SK-N-SH (cell line): ENCODE measurements around the gene PPP1R14D. TPM values are rescaled to one million over a fixed set of nuclear protein-coding genes. Genes with fewer than 3 reads are reported as not detected.

Source experiments
- CTCF ChIA-PET: fragments of 300-600, 350-600 bp; formaldehyde crosslinking; extraction: SDS; loops from one replicate; lab custom pipeline; 2021; lab: Yijun Ruan, JAX
- POLR2A ChIA-PET: fragments of 350-600 bp; sonication (Branson Sonifier 250); formaldehyde crosslinking; extraction: SDS; loops from one replicate; lab custom pipeline; 2020; ENCODE audit warnings: antibody characterized with exemption, inconsistent platforms; lab: Yijun Ruan, JAX
- DNase-seq: peaks from one replicate; pipeline ENCODE4 v3.0.0; 2012
- H2AFZ ChIP-seq: fragments of 200-600 bp; sonication (generic); 2 replicates; pipeline ENCODE4 v1.8.1; 2016; ENCODE audit warnings: antibody characterized with exemption, mild to moderate bottlenecking, low read depth
- H3F3A ChIP-seq: fragments of 200-600 bp; sonication (generic); replicated peaks from 2 replicates; pipeline ENCODE3; 2016; ENCODE audit warnings: antibody characterized with exemption, mild to moderate bottlenecking; ENCODE audit not compliant: insufficient read depth
- H3K27ac ChIP-seq, 2 experiments: fragments of 200-500 bp in 1 of 2; fragments of 200-600 bp in 1 of 2; sonication (Bioruptor generic) in 1 of 2; sonication (generic), shearing (Covaris generic) in 1 of 2; 2 replicates each; pipeline versions ENCODE4 v1.5.1 to v1.6.1; 2014 to 2016; ENCODE audit warnings: low read depth in 2 of 2, inconsistent platforms in 1 of 2, low read length in 1 of 2, mild to moderate bottlenecking in 1 of 2, mixed read lengths in 1 of 2
- H3K27me3 ChIP-seq: fragments of 200-600 bp; sonication (generic), shearing (Covaris generic); 2 replicates; pipeline ENCODE4 v1.6.1; 2016; ENCODE audit warnings: mixed run types; ENCODE audit not compliant: insufficient read depth
- H3K36me3 ChIP-seq, 2 experiments: fragments of 200-500 bp in 1 of 2; fragments of 200-600 bp in 1 of 2; sonication (Bioruptor generic) in 1 of 2; sonication (generic) in 1 of 2; replicated peaks in 1 of 2; 2 replicates each; pipeline versions ENCODE3 to v1.5.1; 2014 to 2016; ENCODE audit warnings: low read length in 1 of 2, mild to moderate bottlenecking in 1 of 2; ENCODE audit not compliant: insufficient read depth in 2 of 2, control insufficient read depth in 1 of 2
- H3K4me1 ChIP-seq, 2 experiments: fragments of 200-500 bp in 1 of 2; fragments of 200-600 bp in 1 of 2; sonication (Bioruptor generic) in 1 of 2; sonication (generic), shearing (Covaris generic) in 1 of 2; 2 replicates each; pipeline versions ENCODE4 v1.5.1 to v1.6.1; 2014 to 2016; ENCODE audit warnings: low read depth in 1 of 2, low read length in 1 of 2, mixed run types in 1 of 2; ENCODE audit not compliant: insufficient read depth in 2 of 2, control insufficient read depth in 1 of 2
- H3K4me2 ChIP-seq: fragments of 200-600 bp; sonication (generic), shearing (Covaris generic); 2 replicates; pipeline ENCODE4 v1.6.1; 2017; ENCODE audit warnings: mixed run types
- H3K4me3 ChIP-seq, 2 experiments: fragments of 200-500 bp in 1 of 2; fragments of 200-600 bp in 1 of 2; sonication (Bioruptor generic) in 1 of 2; sonication (generic), shearing (Covaris generic) in 1 of 2; 2 replicates each; pipeline versions ENCODE4 v1.5.1 to v1.8.1; 2014 to 2016; ENCODE audit warnings: low read depth in 2 of 2, inconsistent platforms in 1 of 2, low read length in 1 of 2, mild to moderate bottlenecking in 1 of 2, mixed read lengths in 1 of 2, moderate library complexity in 1 of 2
- H3K79me2 ChIP-seq: fragments of 200-600 bp; sonication (generic); 2 replicates; pipeline ENCODE4 v1.8.1; 2017; ENCODE audit warnings: mild to moderate bottlenecking; ENCODE audit not compliant: insufficient read depth
- H3K9ac ChIP-seq: fragments of 200-600 bp; sonication (generic); 2 replicates; pipeline ENCODE4 v1.6.1; 2017; ENCODE audit warnings: mixed run types
- H3K9me2 ChIP-seq: fragments of 200-600 bp; sonication (generic); 2 replicates; pipeline ENCODE4 v1.6.1; 2017; ENCODE audit warnings: mixed run types
- H3K9me3 ChIP-seq: fragments of 200-600 bp; sonication (generic); 2 replicates; pipeline ENCODE4 v1.6.1; 2017; ENCODE audit warnings: mixed run types, mild to moderate bottlenecking, moderate library complexity
- H4K20me1 ChIP-seq: fragments of 200-600 bp; sonication (generic); 2 replicates; pipeline ENCODE4 v1.6.1; 2017; ENCODE audit warnings: mild to moderate bottlenecking, mixed run types; ENCODE audit not compliant: insufficient read depth
- EP300 ChIP-seq, 2 experiments: IDR thresholded peaks; 2 replicates each; pipeline versions ENCODE4 v1.4.0 to v1.6.1; 2012; ENCODE audit warnings: borderline replicate concordance in 1 of 2, low read depth in 1 of 2, low read length in 1 of 2
- EZH2phosphoT487 ChIP-seq: fragments of 200-600 bp; sonication (generic); IDR thresholded peaks from 2 replicates; pipeline ENCODE4 v1.6.1; 2017; ENCODE audit warnings: low read depth, mixed run types, mild to moderate bottlenecking, antibody characterized with exemption, moderate library complexity, borderline replicate concordance
- FOSL2 ChIP-seq: IDR thresholded peaks from 2 replicates; pipeline ENCODE4 v1.4.0; 2012; ENCODE audit warnings: low read depth, mild to moderate bottlenecking, moderate library complexity, borderline replicate concordance
- FOXM1 ChIP-seq: IDR thresholded peaks from 2 replicates; pipeline ENCODE4 v1.4.0; 2012; ENCODE audit warnings: low read depth, mild to moderate bottlenecking
- GABPA ChIP-seq: IDR thresholded peaks from 2 replicates; pipeline ENCODE4 v1.4.0; 2012; ENCODE audit warnings: low read depth, mild to moderate bottlenecking
- GATA2 ChIP-seq: sonication (generic); formaldehyde crosslinking; IDR thresholded peaks from 2 replicates; pipeline ENCODE4 v1.5.0; 2020; ENCODE audit warnings: mild to moderate bottlenecking, missing genetic modification reagents
- MEF2A ChIP-seq: IDR thresholded peaks from 2 replicates; pipeline ENCODE4 v1.4.0; 2012; ENCODE audit warnings: low read depth, borderline replicate concordance
- POLR2AphosphoS5 ChIP-seq: IDR thresholded peaks from 2 replicates; pipeline ENCODE4 v1.6.1; 2012; ENCODE audit warnings: low read depth, low read length
- RFX5 ChIP-seq: IDR thresholded peaks from 2 replicates; pipeline ENCODE4 v1.6.1; 2012; ENCODE audit warnings: mild to moderate bottlenecking, improper control_type of control experiment, low read length
- RXRA ChIP-seq: IDR thresholded peaks from 2 replicates; pipeline ENCODE4 v1.4.0; 2012; ENCODE audit warnings: low read depth, mild to moderate bottlenecking, borderline replicate concordance
- SIN3A ChIP-seq: IDR thresholded peaks from 2 replicates; pipeline ENCODE4 v1.6.1; 2012; ENCODE audit warnings: low read depth, mild to moderate bottlenecking, low read length, moderate library complexity, borderline replicate concordance
- SMC3 ChIP-seq: IDR thresholded peaks from 2 replicates; pipeline ENCODE4 v1.6.1; 2012; ENCODE audit warnings: low read depth, low read length, improper control_type of control experiment
- TAF1 ChIP-seq: IDR thresholded peaks from 2 replicates; pipeline ENCODE4 v1.6.1; 2012; ENCODE audit warnings: low read depth, mild to moderate bottlenecking, low read length, moderate library complexity, borderline replicate concordance
- TEAD4 ChIP-seq: IDR thresholded peaks from 2 replicates; pipeline ENCODE4 v1.4.0; 2012; ENCODE audit warnings: mild to moderate bottlenecking, borderline replicate concordance; ENCODE audit not compliant: insufficient read depth
- WGBS: methylation state at CpG from one replicate; pipeline ENCODE4 v1.1.6; 2017; ENCODE audit warnings: low lambda C conversion rate; 5-methylcytosine and 5-hydroxymethylcytosine counted together
- polyA plus RNA-seq, 3 experiments: library from polyadenylated mRNA; depleted of rRNA; stranded (reverse); fragments of >200 nt; gene quantifications; 2 replicates each; pipeline ENCODE4 v1.2.3, GENCODE V29; 2012
- TF ChIP-seq, protein P1 (sequence below): IDR thresholded peaks from 2 replicates; pipeline ENCODE4 v1.4.0; 2012; ENCODE audit warnings: low read depth, borderline replicate concordance
- TF ChIP-seq, protein P2 (sequence below): fragments of 150-350 bp; IDR thresholded peaks from 2 replicates; pipeline ENCODE4 v1.6.1; 2017; ENCODE audit warnings: antibody characterized with exemption, low read length, low read depth, borderline replicate concordance
- TF ChIP-seq, protein P3 (sequence below): IDR thresholded peaks from 2 replicates; pipeline ENCODE4 v1.4.0; 2012; ENCODE audit warnings: low read depth
- TF ChIP-seq, protein P4 (sequence below): IDR thresholded peaks from 2 replicates; pipeline ENCODE4; 2012

Gene PPP1R14D
- polyA plus RNA-seq, 1 of the 3 experiments (the other 2 are of a cell fraction): not detected

DNA sequence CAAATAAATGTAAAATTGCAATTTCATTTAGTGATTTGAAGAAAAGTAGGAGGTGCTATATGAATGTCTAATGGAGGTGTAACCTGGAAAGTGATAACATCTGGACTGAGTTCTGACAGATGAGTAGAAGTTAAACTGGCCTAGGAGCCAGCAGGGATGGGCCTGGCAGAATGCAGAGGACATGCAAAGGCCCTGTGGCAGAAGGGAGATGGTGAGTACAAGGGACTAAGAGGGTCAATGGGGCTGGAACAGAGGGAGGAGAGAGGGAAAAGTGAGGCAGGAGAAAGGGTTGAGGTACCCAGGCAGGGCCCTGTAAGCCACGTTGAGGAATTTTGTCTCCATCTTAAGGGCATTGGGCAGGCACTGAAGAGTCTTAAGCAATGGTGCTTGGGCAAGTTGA, 3.4 kb upstream of the PPP1R14D start:
- ChIA-PET POLR2A (no interaction called here), CTCF (no interaction called here)
- Histone ChIP-seq H3K27me3 (no peaks in the 10 kb centered on the region), H3K36me3 (no peaks in the 10 kb centered on the region), H3K9me2 (no peaks in the 10 kb centered on the region), H2AFZ (no peak overlapping the region), H3F3A (no peaks in the 10 kb centered on the region), H3K79me2 (no peaks in the 10 kb centered on the region), H3K9me3 (no peaks in the 10 kb centered on the region), H3K27ac (no peak overlapping the region), H4K20me1 (no peaks in the 10 kb centered on the region), H3K9ac (no peak overlapping the region), H3K4me3 (no peak overlapping the region), H3K4me2 (no peak overlapping the region), H3K4me1 (peaks cover 0 to 3% of the 10 kb centered on the region in 2 experiments; a peak in 1 of 4 replicates)
- DNase-seq: no peak
- 33% methylated on average over 1 of the region's 1 CpG for WGBS
- TF ChIP-seq SIN3A (no peak), SMC3 (no peak), TAF1 (no peak), EP300 (IDR thresholded peaks at IDR 0.05; ENCODE audit: borderline replicate concordance in 1 of 2, low read depth in 1 of 2, low read length in 1 of 2) (no peak), MEF2A (no peak), EZH2phosphoT487 (no peak), TEAD4 (no peak), POLR2AphosphoS5 (no peak), FOSL2 (no peak), GATA2 (no peak), GABPA (no peak), FOXM1 (no peak), RFX5 (no peak), RXRA (no peak)
- TF ChIP-seq, protein P1, sequence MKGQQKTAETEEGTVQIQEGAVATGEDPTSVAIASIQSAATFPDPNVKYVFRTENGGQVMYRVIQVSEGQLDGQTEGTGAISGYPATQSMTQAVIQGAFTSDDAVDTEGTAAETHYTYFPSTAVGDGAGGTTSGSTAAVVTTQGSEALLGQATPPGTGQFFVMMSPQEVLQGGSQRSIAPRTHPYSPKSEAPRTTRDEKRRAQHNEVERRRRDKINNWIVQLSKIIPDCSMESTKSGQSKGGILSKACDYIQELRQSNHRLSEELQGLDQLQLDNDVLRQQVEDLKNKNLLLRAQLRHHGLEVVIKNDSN: no peak
- TF ChIP-seq, protein P2, sequence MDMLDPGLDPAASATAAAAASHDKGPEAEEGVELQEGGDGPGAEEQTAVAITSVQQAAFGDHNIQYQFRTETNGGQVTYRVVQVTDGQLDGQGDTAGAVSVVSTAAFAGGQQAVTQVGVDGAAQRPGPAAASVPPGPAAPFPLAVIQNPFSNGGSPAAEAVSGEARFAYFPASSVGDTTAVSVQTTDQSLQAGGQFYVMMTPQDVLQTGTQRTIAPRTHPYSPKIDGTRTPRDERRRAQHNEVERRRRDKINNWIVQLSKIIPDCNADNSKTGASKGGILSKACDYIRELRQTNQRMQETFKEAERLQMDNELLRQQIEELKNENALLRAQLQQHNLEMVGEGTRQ: no peak
- TF ChIP-seq, protein P3, sequence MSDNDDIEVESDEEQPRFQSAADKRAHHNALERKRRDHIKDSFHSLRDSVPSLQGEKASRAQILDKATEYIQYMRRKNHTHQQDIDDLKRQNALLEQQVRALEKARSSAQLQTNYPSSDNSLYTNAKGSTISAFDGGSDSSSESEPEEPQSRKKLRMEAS: no peak
- TF ChIP-seq, protein P4, sequence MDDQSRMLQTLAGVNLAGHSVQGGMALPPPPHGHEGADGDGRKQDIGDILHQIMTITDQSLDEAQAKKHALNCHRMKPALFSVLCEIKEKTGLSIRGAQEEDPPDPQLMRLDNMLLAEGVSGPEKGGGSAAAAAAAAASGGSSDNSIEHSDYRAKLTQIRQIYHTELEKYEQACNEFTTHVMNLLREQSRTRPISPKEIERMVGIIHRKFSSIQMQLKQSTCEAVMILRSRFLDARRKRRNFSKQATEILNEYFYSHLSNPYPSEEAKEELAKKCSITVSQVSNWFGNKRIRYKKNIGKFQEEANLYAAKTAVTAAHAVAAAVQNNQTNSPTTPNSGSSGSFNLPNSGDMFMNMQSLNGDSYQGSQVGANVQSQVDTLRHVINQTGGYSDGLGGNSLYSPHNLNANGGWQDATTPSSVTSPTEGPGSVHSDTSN: no peak
